DOHH2 (cell line): ENCODE results near the gene KCNJ1.

Source experiments
- H3F3A ChIP-seq: fragments of 200-600 bp; sonication (generic), shearing (Covaris generic); 2 replicates; pipeline ENCODE4 v1.6.0; 2016; ENCODE audit warnings: antibody characterized with exemption, mild to moderate bottlenecking; ENCODE audit not compliant: control insufficient read depth, insufficient read depth
- H3K27ac ChIP-seq: fragments of 200-600 bp; sonication (generic); 2 replicates; pipeline ENCODE4 v1.5.1; 2014; ENCODE audit warnings: low read depth, mild to moderate bottlenecking, low read length, moderate library complexity
- H3K27me3 ChIP-seq: fragments of 200-600 bp; sonication (generic); 2 replicates; pipeline ENCODE4 v1.6.1; 2014; ENCODE audit warnings: mild to moderate bottlenecking, low read length, mixed read lengths; ENCODE audit not compliant: control insufficient read depth
- H3K36me3 ChIP-seq: fragments of 200-600 bp; sonication (generic); 2 replicates; pipeline ENCODE4 v1.6.1; 2014; ENCODE audit warnings: mild to moderate bottlenecking, low read length, moderate library complexity, mixed read lengths; ENCODE audit not compliant: control insufficient read depth
- H3K4me1 ChIP-seq: fragments of 200-600 bp; sonication (generic); 2 replicates; pipeline ENCODE4 v1.6.1; 2014; ENCODE audit warnings: mild to moderate bottlenecking, low read length, mixed read lengths; ENCODE audit not compliant: control insufficient read depth
- H3K4me2 ChIP-seq: fragments of 200-600 bp; sonication (generic); 2 replicates; pipeline ENCODE4 v1.6.0; 2014; ENCODE audit warnings: mild to moderate bottlenecking, low read length, moderate library complexity
- H3K4me3 ChIP-seq: fragments of 200-600 bp; sonication (generic); 2 replicates; pipeline ENCODE4 v1.5.1; 2014; ENCODE audit warnings: mild to moderate bottlenecking, low read length, mixed read lengths
- H3K79me2 ChIP-seq: fragments of 200-600 bp; sonication (generic); 2 replicates; pipeline ENCODE4 v1.6.1; 2014; ENCODE audit warnings: mild to moderate bottlenecking, low read length, mixed read lengths; ENCODE audit not compliant: control insufficient read depth
- H3K9me2 ChIP-seq: fragments of 200-600 bp; sonication (generic); replicated peaks from 2 replicates; pipeline ENCODE4 v1.6.1; 2014; ENCODE audit warnings: mild to moderate bottlenecking, low read length, mixed read lengths; ENCODE audit not compliant: control insufficient read depth
- H3K9me3 ChIP-seq: fragments of 200-600 bp; sonication (generic); 2 replicates; pipeline ENCODE4 v1.6.1; 2014; ENCODE audit warnings: antibody characterized with exemption, low read length, mixed read lengths; ENCODE audit not compliant: control insufficient read depth, insufficient read depth
- H4K20me1 ChIP-seq: fragments of 200-600 bp; sonication (generic); 2 replicates; pipeline ENCODE4 v1.6.0; 2014; ENCODE audit warnings: low read depth, mild to moderate bottlenecking, antibody characterized with exemption, low read length, moderate library complexity; ENCODE audit not compliant: control insufficient read depth, insufficient read depth
- EZH2phosphoT487 ChIP-seq: fragments of 200-600 bp; sonication (generic); IDR thresholded peaks from 2 replicates; pipeline ENCODE4 v1.6.1; 2017; ENCODE audit warnings: borderline replicate concordance, mild to moderate bottlenecking, antibody characterized with exemption, low read length, moderate library complexity, mixed read lengths
- TF ChIP-seq, protein P1 (sequence below): fragments of 200-600 bp; sonication (generic); IDR thresholded peaks from one replicate; pipeline ENCODE4 v1.5.1; 2014; ENCODE audit warnings: antibody characterized with exemption, mild to moderate bottlenecking, low read depth, low read length; ENCODE audit not compliant: poor library complexity, severe bottlenecking

KCNJ1 gene

DNA sequence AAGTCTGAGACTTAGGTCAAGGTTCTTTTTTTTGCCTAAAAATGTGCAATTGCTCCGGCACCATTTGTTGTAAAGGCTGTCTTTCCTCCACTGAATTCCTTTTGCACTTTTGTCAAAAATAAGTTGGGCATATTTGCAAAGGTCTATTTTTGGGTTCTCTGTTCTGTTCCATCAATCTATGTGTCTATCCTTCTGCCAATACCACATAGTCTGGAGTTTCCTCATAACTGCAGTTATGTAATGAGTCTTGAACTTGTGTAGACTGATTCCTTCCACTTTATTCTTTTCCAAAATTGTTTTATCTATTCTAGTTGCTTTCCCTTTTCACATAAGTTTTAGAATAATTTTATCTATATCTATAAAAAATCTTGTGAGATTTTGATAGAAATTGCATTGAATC, 30.7 kb upstream of the KCNJ1 start:
- no peaks in the 10 kb centered on the region for H3K9me2 ChIP-seq
- H3K36me3 ChIP-seq, result no peaks in the 10 kb centered on the region
- H3K27me3 ChIP-seq, result peaks cover 21% of the 10 kb centered on the region
- H3F3A ChIP-seq, result no peaks in the 10 kb centered on the region
- no peak overlapping the region for H3K4me2 ChIP-seq
- H3K4me3 ChIP-seq, result no peak overlapping the region
- no peaks in the 10 kb centered on the region for H4K20me1 ChIP-seq
- H3K79me2 ChIP-seq, result no peaks in the 10 kb centered on the region
- no peaks in the 10 kb centered on the region for H3K9me3 ChIP-seq
- no peak overlapping the region for H3K27ac ChIP-seq
- H3K4me1 ChIP-seq, result no peaks in the 10 kb centered on the region
- TF ChIP-seq, protein P1, sequence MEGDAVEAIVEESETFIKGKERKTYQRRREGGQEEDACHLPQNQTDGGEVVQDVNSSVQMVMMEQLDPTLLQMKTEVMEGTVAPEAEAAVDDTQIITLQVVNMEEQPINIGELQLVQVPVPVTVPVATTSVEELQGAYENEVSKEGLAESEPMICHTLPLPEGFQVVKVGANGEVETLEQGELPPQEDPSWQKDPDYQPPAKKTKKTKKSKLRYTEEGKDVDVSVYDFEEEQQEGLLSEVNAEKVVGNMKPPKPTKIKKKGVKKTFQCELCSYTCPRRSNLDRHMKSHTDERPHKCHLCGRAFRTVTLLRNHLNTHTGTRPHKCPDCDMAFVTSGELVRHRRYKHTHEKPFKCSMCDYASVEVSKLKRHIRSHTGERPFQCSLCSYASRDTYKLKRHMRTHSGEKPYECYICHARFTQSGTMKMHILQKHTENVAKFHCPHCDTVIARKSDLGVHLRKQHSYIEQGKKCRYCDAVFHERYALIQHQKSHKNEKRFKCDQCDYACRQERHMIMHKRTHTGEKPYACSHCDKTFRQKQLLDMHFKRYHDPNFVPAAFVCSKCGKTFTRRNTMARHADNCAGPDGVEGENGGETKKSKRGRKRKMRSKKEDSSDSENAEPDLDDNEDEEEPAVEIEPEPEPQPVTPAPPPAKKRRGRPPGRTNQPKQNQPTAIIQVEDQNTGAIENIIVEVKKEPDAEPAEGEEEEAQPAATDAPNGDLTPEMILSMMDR, result no peak
- TF ChIP-seq EZH2phosphoT487, result no peak

DNA sequence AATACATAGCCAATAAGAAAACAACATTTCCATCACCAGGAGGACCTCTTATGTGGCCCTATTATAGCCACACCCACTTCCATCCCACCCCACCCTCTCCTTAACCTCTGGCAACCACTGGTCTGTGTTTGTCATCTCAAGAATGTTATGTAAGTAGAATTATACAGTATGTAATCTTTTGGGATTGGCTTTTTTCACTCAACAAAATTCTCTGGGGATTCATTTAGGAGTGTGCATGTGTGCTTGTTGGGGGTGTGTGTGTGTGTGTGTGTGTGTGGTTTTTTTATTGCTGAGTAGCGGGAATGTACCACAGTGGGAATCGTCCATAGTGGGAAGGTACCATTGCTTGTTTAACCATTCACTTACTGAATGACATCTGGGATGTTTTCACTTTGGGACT, 29.3 kb upstream of the KCNJ1 start:
- Histone ChIP-seq H3K4me3 (no peak overlapping the region), H3K27me3 (peaks cover 31% of the 10 kb centered on the region), H3K27ac (no peak overlapping the region), H3K9me3 (no peaks in the 10 kb centered on the region), H3F3A (no peaks in the 10 kb centered on the region), H3K36me3 (no peaks in the 10 kb centered on the region), H3K4me2 (no peak overlapping the region), H3K9me2 (no peaks in the 10 kb centered on the region), H3K79me2 (no peaks in the 10 kb centered on the region), H3K4me1 (no peaks in the 10 kb centered on the region), H4K20me1 (no peaks in the 10 kb centered on the region)
- TF ChIP-seq, protein P1, result no peak
- TF ChIP-seq EZH2phosphoT487, result no peak

DNA sequence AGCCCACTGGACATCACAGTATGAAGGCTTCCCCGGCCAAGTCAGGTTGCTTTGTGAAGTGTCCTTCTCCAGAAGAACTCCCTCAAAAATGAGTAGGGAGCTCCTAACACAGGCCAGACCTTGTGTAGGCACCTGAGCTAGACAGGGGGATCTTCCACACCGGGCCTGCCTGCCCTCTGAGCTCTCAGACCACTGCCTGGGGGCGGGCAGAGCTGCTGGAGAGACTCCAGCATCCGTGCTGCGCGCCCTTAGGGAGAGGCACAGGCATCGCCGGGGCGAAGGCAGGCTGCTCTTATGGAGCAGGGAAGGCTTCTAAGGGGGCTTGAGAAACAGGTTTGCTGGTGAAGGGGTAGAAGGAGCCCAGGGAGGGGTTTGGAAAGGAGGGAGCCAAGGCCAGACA, 28.4 kb upstream of the KCNJ1 start:
- no peak overlapping the region for H3K4me3 ChIP-seq
- no peak overlapping the region for H3K4me2 ChIP-seq
- TF ChIP-seq, protein P1, result no peak
- no peak for TF ChIP-seq EZH2phosphoT487
- no peak overlapping the region for H3K27ac ChIP-seq
- no peaks in the 10 kb centered on the region for H4K20me1 ChIP-seq
- no peaks in the 10 kb centered on the region for H3K4me1 ChIP-seq
- no peaks in the 10 kb centered on the region for H3F3A ChIP-seq
- H3K27me3 ChIP-seq, result peaks cover 35% of the 10 kb centered on the region
- no peaks in the 10 kb centered on the region for H3K79me2 ChIP-seq
- H3K9me2 ChIP-seq, result no peaks in the 10 kb centered on the region
- no peaks in the 10 kb centered on the region for H3K36me3 ChIP-seq
- no peaks in the 10 kb centered on the region for H3K9me3 ChIP-seq

DNA sequence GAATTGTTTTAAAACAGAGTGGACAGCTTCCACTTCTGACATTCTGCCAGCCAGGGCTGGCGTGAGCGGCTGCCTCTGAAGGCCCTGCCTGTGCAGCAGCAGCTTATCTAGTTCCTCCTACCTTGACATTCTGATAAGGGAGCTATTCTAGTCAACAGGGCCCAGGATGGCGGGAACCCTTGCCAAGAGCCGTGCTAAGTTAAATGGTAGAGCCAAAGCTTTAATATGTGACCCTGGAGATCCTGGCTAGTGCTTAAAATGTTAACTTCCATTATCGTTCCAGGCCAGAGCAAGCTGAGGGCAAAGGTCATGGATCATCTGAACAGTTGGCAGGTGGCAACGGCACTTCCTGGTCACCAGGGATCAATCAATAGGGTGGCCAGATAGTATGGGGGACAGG, 27.6 kb upstream of the KCNJ1 start:
- Histone ChIP-seq H3K27me3 (peaks cover 43% of the 10 kb centered on the region), H3F3A (no peaks in the 10 kb centered on the region), H3K36me3 (no peaks in the 10 kb centered on the region), H3K4me1 (no peaks in the 10 kb centered on the region), H3K9me3 (no peaks in the 10 kb centered on the region), H4K20me1 (no peaks in the 10 kb centered on the region), H3K79me2 (no peaks in the 10 kb centered on the region), H3K27ac (no peak overlapping the region), H3K4me3 (no peak overlapping the region), H3K4me2 (no peak overlapping the region), H3K9me2 (no peaks in the 10 kb centered on the region)
- TF ChIP-seq EZH2phosphoT487, result no peak
- TF ChIP-seq, protein P1, result no peak
